ENCODE data around the gene PTGIS. TPM values are rescaled to one million over a fixed set of nuclear protein-coding genes. Genes with fewer than 3 reads are reported as not detected.

Gene PTGIS
- total RNA-seq, 1 donor from 2014 or later: 72.1 TPM

DNA sequence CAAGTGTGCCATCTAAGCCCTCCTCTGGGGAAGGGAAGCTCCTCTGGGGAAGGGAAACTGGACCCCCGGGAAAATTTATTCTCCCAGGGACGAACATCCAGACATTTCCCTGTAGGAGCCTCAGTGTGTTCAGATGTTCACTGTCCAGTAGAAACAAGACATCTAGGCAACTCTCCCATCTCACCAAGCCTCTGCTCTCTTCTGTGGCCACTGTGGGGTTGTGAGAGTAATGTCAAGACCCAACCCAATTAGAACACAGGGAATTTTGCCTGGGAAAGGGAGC, 3.6 kb upstream of the PTGIS start:
- Mint-ChIP-seq H3K4me1 (ENCODE audit: unreplicated experiment) (peaks cover 77% of the 10 kb centered on the region), H3K27ac (ENCODE audit: unreplicated experiment) (no peak overlapping the region), H3K27me3 (ENCODE audit: unreplicated experiment) (no peaks in the 10 kb centered on the region)

GRCh38 chr20:49570828-49571552, 3.1 kb upstream of the PTGIS start:
- Mint-ChIP-seq H3K4me3 (ENCODE audit: unreplicated experiment) (no peak overlapping the region), H3K4me1 (ENCODE audit: unreplicated experiment) (peaks cover 78% of the 10 kb centered on the region), H3K9me3 (ENCODE audit: unreplicated experiment) (no peaks in the 10 kb centered on the region), H3K27ac (ENCODE audit: unreplicated experiment) (peak overlapping the region; percentile 76), H3K27me3 (ENCODE audit: unreplicated experiment) (no peaks in the 10 kb centered on the region), H3K36me3 (ENCODE audit: unreplicated experiment) (peaks cover 5% of the 10 kb centered on the region)
- TF ChIP-seq, protein P1, sequence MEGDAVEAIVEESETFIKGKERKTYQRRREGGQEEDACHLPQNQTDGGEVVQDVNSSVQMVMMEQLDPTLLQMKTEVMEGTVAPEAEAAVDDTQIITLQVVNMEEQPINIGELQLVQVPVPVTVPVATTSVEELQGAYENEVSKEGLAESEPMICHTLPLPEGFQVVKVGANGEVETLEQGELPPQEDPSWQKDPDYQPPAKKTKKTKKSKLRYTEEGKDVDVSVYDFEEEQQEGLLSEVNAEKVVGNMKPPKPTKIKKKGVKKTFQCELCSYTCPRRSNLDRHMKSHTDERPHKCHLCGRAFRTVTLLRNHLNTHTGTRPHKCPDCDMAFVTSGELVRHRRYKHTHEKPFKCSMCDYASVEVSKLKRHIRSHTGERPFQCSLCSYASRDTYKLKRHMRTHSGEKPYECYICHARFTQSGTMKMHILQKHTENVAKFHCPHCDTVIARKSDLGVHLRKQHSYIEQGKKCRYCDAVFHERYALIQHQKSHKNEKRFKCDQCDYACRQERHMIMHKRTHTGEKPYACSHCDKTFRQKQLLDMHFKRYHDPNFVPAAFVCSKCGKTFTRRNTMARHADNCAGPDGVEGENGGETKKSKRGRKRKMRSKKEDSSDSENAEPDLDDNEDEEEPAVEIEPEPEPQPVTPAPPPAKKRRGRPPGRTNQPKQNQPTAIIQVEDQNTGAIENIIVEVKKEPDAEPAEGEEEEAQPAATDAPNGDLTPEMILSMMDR (IDR thresholded peaks at IDR 0.05): no peak
- no peak for DNase-seq (ENCODE audit: extremely low spot score, unreplicated experiment)

More for the DNA sequence above, 3.6 kb upstream of the PTGIS start:
- Mint-ChIP-seq H3K9me3 (ENCODE audit: unreplicated experiment) (peaks cover 3% of the 10 kb centered on the region), H3K4me3 (ENCODE audit: unreplicated experiment) (no peak overlapping the region), H3K36me3 (ENCODE audit: unreplicated experiment) (no peaks in the 10 kb centered on the region)
- TF ChIP-seq, protein P1 (IDR thresholded peaks at IDR 0.05): no peak
- DNase-seq (ENCODE audit: extremely low spot score, unreplicated experiment): no peak

DNA sequence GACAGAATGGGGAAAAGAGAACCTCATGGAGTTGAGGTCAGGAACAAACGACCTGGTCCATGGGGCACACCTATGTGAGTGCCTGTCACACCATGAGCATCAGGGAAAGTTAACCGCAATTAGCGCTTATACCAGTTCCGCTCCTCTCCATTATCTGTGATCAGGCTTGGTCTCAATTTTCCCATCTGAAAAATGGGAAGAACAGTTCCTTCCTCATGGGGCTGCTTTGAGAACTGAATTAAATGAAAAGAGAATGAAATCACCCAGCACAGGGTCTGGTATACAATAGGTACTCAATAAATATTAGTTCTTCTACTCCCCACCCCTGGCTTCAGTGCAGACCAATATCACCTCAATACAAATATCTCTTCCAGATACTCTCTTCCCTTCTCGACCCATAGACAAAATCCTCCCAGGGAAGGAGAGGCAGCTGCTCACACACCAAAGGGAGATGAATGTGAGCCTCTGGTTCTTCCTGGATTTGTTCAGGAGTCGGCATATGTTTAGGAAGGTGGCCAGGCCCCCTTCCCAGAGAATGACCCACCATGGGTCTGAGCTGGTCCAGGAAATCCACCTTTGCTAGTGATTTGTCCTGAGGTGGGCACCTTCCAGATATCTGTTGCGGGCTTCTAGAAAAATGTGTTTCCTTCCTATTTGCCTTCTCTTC, 2.4 kb upstream of the PTGIS start:
- TF ChIP-seq, protein P1 (IDR thresholded peaks at IDR 0.05): no peak
- H3K4me1 Mint-ChIP-seq (ENCODE audit: unreplicated experiment): peaks cover 77% of the 10 kb centered on the region
- DNase-seq (ENCODE audit: extremely low spot score, unreplicated experiment): no peak
- H3K27ac Mint-ChIP-seq (ENCODE audit: unreplicated experiment): peak overlapping the region; percentile 76
- no peak overlapping the region for H3K4me3 Mint-ChIP-seq (ENCODE audit: unreplicated experiment)
- no peaks in the 10 kb centered on the region for H3K27me3 Mint-ChIP-seq (ENCODE audit: unreplicated experiment)
- peaks cover 7% of the 10 kb centered on the region for H3K36me3 Mint-ChIP-seq (ENCODE audit: unreplicated experiment)
- no peaks in the 10 kb centered on the region for H3K9me3 Mint-ChIP-seq (ENCODE audit: unreplicated experiment)

- H3K4me1 Mint-ChIP-seq (ENCODE audit: unreplicated experiment): peaks cover 75% of the 10 kb centered on the region
- H3K27ac Mint-ChIP-seq (ENCODE audit: unreplicated experiment): peak overlapping the region; percentile 29
Measured at GRCh38 chr20:49569411-49570115, 1.6 kb upstream of the PTGIS start.

More at GRCh38 chr20:49569411-49570115, 1.6 kb upstream of the PTGIS start:
- Mint-ChIP-seq H3K27me3 (ENCODE audit: unreplicated experiment) (no peaks in the 10 kb centered on the region), H3K9me3 (ENCODE audit: unreplicated experiment) (no peaks in the 10 kb centered on the region), H3K36me3 (ENCODE audit: unreplicated experiment) (peaks cover 7% of the 10 kb centered on the region), H3K4me3 (ENCODE audit: unreplicated experiment) (peak overlapping the region; percentile 51)
- TF ChIP-seq, protein P1 (IDR thresholded peaks at IDR 0.05): no peak
- no peak for DNase-seq (ENCODE audit: extremely low spot score, unreplicated experiment)

Measured in osteocyte (in vitro differentiated cells).